Activated CD4-positive, alpha-beta T cell treated with anti-CD3 and anti-CD28 coated beads, Interleukin-10, Interleukin-2, amounts not matched to agents 100 ng/mL and 50 ng/mL, durations not matched to agents 16 hours and 8 hours (primary cell): ENCODE data around the gene SUMF1.

Experiments
- DNase-seq: peaks from one replicate; pipeline ENCODE4 v3.0.0-alpha.2; 2020

The SUMF1 gene

DNA sequence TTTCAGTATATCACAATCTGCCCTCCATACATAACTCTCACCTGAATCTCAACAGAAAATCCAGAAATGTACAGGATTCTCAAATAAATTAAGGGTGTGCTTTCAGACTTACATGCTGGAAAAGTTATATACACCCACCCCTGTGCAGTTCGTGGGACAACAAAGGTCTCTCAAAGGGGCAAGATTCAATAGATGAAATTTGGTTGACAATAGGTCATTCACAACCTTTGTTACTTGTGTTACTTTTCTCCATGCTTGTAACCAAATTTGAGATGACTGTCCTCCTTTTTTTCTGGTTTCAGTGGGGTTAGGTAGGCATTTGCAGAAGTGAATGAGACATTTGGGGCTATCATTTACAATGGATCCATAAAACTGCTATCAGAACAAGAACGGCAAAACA is 91.2 kb downstream of the SUMF1 start:
- no peak for DNase-seq

- no peak for DNase-seq
Measured at GRCh38 chr3:4373669-4374068, 93.4 kb downstream of the SUMF1 start.

GRCh38 chr3:4362523-4362922 is 104.5 kb downstream of the SUMF1 start:
- DNase-seq: no peak

DNA sequence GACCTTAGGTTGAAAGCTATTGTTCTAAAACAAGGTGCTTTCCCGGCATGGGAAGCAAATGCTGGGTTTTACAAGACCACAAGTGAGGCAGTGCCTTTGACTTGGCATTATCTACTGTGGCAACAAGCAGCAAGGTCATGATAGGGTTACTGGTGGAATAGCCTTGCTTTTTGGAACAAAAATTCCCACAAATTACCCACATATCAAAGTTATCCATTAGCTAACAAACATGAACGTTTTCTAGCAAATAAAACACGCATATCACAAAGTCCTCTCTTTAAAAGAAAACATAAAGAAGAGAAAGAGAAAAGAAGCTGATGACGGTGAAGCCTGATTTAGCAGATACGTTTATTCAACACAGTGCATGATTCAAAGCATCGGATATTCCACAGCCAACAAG is 106.3 kb downstream of the SUMF1 start:
- DNase-seq: no peak

- no peak for DNase-seq
Measured at GRCh38 chr3:4359805-4360502, 107.1 kb downstream of the SUMF1 start.

GRCh38 chr3:4358273-4358672 is 108.8 kb downstream of the SUMF1 start:
- no peak for DNase-seq

GRCh38 chr3:4356546-4357410 is 110.3 kb downstream of the SUMF1 start:
- DNase-seq: no peak

- no peak for DNase-seq
Measured at GRCh38 chr3:4356220-4356540, 110.9 kb downstream of the SUMF1 start.

GRCh38 chr3:4355401-4356219 is 111.5 kb downstream of the SUMF1 start:
- DNase-seq: no peak

DNA sequence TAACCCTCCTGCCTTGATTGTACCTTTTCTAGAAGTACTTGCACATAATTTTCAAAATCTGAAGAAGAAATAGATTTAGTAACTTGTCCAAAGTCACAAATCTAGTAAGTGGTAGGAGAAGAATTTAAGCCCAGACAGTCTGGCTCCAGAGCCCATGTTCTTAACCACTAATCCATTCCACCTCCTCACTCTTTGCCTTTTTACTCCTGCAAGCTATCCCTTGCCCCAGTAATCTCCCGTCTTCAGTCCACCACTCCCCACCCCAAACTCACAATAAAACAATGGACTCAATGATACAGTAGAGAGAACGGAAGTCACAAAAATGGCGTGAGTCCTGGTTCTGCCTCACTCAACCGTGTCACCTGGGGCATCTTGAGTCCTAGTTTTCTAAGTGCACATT is 115.2 kb downstream of the SUMF1 start:
- DNase-seq: no peak

GRCh38 chr3:4351164-4351855 is 115.8 kb downstream of the SUMF1 start:
- DNase-seq: peak; percentile 50

DNA sequence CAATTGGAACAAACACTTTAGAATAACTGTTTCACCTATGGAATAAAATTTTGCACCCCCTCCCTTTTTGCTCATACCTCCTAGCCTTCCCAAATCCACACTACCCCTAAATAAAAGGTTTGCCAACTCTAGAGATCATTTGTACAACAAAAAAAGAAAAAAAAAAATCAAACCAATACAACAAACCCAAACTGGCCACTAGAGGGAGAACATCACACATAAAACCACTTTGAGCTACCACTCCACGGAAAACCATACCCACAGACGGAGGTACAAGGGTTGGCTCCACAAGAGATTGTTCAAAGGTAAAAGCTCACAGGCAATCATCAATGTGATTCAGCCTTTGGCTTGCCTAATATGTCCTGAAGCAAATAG is 116.3 kb downstream of the SUMF1 start:
- DNase-seq: peak; percentile 72

DNA sequence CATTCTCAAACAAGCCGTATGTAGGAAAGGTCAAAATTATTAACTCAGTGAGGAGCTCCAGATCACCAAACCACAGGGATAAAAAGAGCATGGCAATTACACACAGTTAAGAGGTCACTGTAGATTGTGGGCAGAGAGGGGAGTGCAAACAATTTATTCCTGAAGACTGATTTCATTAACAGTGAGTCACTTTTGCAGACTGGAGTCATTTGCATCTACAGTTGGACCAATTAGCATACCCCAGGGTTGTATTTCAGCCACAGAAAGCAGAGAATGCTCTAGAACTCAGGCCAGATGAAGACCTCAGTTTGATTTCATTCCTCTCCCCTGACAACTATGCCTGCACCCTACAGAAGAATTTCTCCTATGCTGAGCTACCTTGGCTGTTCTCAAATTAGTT is 123.8 kb downstream of the SUMF1 start:
- no peak for DNase-seq

DNA sequence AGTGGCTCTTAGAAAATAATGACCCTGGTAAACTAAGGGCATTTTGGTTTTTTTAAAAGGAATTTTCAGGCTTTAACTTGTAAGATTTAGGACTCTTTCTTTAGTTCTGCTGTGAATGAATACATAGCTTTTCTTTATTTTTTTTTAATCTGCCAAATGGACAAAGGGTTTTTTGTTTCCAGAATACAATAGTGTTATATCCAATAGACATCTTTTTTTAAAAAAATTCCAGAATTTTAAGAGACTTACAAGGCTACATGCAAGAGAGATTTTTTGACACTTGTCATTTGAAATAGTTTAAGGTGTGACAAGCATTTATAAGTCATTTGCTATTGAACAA is 125.8 kb downstream of the SUMF1 start:
- no peak for DNase-seq

DNA sequence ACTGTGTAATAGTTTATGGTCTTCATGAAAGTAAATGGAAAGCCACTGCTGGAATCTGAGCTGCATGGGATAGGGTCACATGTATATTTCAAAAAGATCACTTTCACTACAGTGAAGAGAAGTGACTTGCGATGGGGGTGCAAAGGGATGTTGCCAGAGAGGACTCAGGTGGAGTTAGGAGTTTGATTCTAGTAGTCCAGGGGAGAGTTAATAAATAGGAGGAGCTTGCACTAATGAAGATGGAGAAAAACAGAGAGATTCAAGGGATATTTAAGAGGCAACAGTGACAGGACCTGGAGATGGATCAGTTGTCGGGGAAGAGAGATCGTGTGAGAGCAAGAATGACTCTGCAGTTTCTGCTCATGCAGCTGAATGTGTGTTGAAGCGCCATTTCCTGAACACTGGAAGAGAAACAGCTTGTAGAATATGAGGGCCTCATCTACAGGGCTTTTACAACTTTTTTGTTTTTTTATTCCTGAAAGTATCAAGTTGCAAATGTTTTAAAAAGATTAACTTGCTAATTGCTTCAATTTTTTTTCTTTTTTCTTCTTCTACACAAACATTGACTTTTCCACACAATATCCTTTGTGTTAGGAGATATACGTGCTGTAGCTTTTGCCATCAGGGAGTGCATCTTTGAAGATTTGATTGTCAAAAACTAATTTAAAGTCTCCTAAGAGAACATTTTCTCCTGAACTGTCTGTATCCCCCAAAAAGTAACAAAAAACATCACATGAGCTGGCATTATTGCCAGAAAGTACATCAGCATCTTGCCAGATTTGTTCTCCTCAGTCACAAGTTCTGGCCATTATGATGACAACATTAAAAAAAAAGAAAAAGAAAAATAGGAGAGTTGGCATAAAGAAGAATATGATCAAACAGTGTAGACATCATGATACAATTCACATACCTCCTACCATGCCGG is 126.4 kb downstream of the SUMF1 start:
- peak; percentile 17 for DNase-seq

GRCh38 chr3:4340077-4340410 is 127.0 kb downstream of the SUMF1 start:
- no peak for DNase-seq

GRCh38 chr3:4338751-4339150 is 128.3 kb downstream of the SUMF1 start:
- no peak for DNase-seq

GRCh38 chr3:4336850-4337546 is 130.1 kb downstream of the SUMF1 start:
- no peak for DNase-seq

DNA sequence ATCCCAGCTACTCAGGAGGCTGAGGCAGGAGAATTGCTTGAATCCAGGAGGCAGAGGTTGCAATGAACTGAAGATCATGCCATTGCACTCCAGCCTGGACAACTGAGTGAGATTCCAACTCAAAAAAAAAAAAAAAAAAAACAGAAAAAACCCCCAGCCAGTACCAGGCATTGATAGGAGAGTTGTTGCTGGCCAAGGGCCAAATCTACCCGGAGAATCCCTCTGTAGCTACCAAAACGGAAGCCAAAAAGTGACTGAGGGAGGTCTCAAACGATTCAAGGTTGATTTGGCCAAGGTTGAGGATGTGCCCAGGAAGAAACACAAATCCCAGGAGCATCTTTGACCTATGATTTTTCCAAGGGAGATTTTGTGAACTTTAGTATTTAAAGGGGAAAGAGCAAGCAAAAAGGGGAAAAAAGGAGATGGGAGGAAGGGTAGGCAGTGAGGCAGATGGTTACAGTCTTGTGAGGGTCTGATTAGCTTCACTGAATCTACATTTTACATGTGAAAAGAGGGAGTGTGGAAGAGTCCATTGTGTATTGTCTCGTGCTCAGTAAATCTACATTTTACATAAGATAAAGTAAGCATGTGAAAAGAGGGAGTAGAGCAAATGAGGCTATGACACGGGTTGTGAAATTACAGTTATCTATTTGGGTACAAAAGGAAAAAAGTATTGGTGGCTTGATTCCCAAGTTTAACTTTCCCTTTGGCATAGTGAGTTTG is 131.1 kb downstream of the SUMF1 start:
- no peak for DNase-seq

- no peak for DNase-seq
Measured at GRCh38 chr3:4334548-4334947, 132.5 kb downstream of the SUMF1 start.

GRCh38 chr3:4332991-4333390 is 134.1 kb downstream of the SUMF1 start:
- no peak for DNase-seq
